ENCODE results near the gene GLIPR1L2. TPM values are rescaled to one million over a fixed set of nuclear protein-coding genes. Genes with fewer than 3 reads are reported as not detected.
"Not testable (repeated sequence)": the region's sequence is repeated elsewhere in the genome, so short reads cannot be mapped to it uniquely, and the experiment has no call there.

GLIPR1L2 gene
- total RNA-seq, 2 donors from 2014 or later = 0.58 TPM; not detected in 1

DNA sequence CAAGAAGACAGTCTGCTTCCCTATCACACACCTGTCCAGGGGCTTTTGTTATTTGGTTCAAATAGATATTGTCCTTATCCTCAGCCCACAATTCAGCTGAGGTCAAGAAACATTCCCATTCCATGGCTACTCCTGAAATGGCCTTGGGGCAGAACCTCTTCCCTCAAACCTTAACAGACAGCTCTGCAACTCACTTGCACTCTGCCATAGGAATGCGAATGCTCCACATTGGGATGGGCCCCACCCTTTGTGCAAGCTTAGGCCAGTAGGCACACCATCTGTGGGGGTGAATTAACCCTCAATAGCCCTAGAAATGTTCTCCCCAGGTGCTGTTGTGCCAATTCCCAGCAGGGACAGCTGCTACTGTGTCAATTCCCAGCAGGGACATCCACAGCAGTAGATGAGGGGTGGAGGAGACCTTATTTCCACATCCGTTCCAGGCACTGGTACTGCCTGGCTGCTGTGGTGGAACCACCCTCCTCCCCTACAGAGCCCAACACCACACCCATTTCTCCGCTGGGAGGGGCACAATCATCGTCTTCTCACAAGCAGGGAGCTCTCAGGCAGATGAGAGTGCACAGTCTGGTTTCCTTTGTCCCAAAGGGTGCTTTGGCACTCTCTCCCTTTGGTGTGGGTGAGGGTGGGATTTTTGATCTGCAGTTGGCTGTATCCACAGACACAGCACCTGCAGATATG is 47.3 kb downstream of the GLIPR1L2 start:
- 89% methylated on average over 4 of the region's 4 CpGs; no CpG with 5 or more reads in 1 of the 2 experiments for WGBS, 2 experiments (ENCODE audit: insufficient coverage in 1 of 2, insufficient read length in 1 of 2)
- Mint-ChIP-seq H3K4me1 (no peaks in the 10 kb centered on the region), H3K9me3 (peaks cover 38% of the 10 kb centered on the region), H3K36me3 (ENCODE audit: low read depth) (peaks cover 4% of the 10 kb centered on the region), H3K27me3 (ENCODE audit: insufficient read depth) (no peaks in the 10 kb centered on the region), H3K27ac (no peak overlapping the region), H3K4me3 (no peak overlapping the region)
- no peak overlapping the region for H3K4me3 ChIP-seq (ENCODE audit: low read length)
- no peaks in the 10 kb centered on the region for H3K4me1 ChIP-seq (ENCODE audit: control insufficient read depth, insufficient read depth, low read length)
- TF ChIP-seq, protein P1, sequence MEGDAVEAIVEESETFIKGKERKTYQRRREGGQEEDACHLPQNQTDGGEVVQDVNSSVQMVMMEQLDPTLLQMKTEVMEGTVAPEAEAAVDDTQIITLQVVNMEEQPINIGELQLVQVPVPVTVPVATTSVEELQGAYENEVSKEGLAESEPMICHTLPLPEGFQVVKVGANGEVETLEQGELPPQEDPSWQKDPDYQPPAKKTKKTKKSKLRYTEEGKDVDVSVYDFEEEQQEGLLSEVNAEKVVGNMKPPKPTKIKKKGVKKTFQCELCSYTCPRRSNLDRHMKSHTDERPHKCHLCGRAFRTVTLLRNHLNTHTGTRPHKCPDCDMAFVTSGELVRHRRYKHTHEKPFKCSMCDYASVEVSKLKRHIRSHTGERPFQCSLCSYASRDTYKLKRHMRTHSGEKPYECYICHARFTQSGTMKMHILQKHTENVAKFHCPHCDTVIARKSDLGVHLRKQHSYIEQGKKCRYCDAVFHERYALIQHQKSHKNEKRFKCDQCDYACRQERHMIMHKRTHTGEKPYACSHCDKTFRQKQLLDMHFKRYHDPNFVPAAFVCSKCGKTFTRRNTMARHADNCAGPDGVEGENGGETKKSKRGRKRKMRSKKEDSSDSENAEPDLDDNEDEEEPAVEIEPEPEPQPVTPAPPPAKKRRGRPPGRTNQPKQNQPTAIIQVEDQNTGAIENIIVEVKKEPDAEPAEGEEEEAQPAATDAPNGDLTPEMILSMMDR (conservative IDR thresholded peaks at IDR 0.05) = no peak
- no peaks in the 10 kb centered on the region for H3K36me3 ChIP-seq (ENCODE audit: control insufficient read depth, insufficient read depth, low read length)
- H3K27ac ChIP-seq (ENCODE audit: low read depth, low read length) = no peak overlapping the region
- H3K9me3 ChIP-seq (ENCODE audit: control insufficient read depth, low read length) = peaks cover 4% of the 10 kb centered on the region
- no peaks in the 10 kb centered on the region for H3K27me3 ChIP-seq (ENCODE audit: control insufficient read depth, insufficient read depth, low read length, poor library complexity, severe bottlenecking)
- DNase-seq = peak; percentile 48
- no peak overlapping the region for H3K9ac ChIP-seq (ENCODE audit: extremely low read depth, low read length, poor library complexity, severe bottlenecking)

GRCh38 chr12:75439048-75439447 is 48.2 kb downstream of the GLIPR1L2 start:
- WGBS, 2 experiments (ENCODE audit: insufficient coverage in 1 of 2, insufficient read length in 1 of 2) = 90% methylated on average over 2 of the region's 2 CpGs
- no peak overlapping the region for H3K9ac ChIP-seq (ENCODE audit: extremely low read depth, low read length, poor library complexity, severe bottlenecking)
- H3K36me3 ChIP-seq (ENCODE audit: control insufficient read depth, insufficient read depth, low read length) = no peaks in the 10 kb centered on the region
- H3K27ac ChIP-seq (ENCODE audit: low read depth, low read length) = no peak overlapping the region
- peaks cover 35% of the 10 kb centered on the region for H3K9me3 Mint-ChIP-seq
- TF ChIP-seq, protein P1 (conservative IDR thresholded peaks at IDR 0.05) = no peak
- no peaks in the 10 kb centered on the region for H3K4me1 ChIP-seq (ENCODE audit: control insufficient read depth, insufficient read depth, low read length)
- H3K4me3 ChIP-seq (ENCODE audit: low read length) = no peak overlapping the region
- peaks cover 4% of the 10 kb centered on the region for H3K9me3 ChIP-seq (ENCODE audit: control insufficient read depth, low read length)
- no peaks in the 10 kb centered on the region for H3K27me3 Mint-ChIP-seq (ENCODE audit: insufficient read depth)
- no peaks in the 10 kb centered on the region for H3K4me1 Mint-ChIP-seq
- H3K27ac Mint-ChIP-seq = no peak overlapping the region
- peaks cover 4% of the 10 kb centered on the region for H3K36me3 Mint-ChIP-seq (ENCODE audit: low read depth)
- H3K27me3 ChIP-seq (ENCODE audit: control insufficient read depth, insufficient read depth, low read length, poor library complexity, severe bottlenecking) = no peaks in the 10 kb centered on the region
- no peak for DNase-seq
- H3K4me3 Mint-ChIP-seq = no peak overlapping the region

GRCh38 chr12:75439930-75440329 is 49.0 kb downstream of the GLIPR1L2 start:
- no peak overlapping the region for H3K9ac ChIP-seq (ENCODE audit: extremely low read depth, low read length, poor library complexity, severe bottlenecking)
- Mint-ChIP-seq H3K27ac (no peak overlapping the region), H3K36me3 (ENCODE audit: low read depth) (peaks cover 4% of the 10 kb centered on the region), H3K4me3 (no peak overlapping the region), H3K4me1 (no peaks in the 10 kb centered on the region), H3K9me3 (peaks cover 29% of the 10 kb centered on the region), H3K27me3 (ENCODE audit: insufficient read depth) (no peaks in the 10 kb centered on the region)
- no peak overlapping the region for H3K27ac ChIP-seq (ENCODE audit: low read depth, low read length)
- H3K36me3 ChIP-seq (ENCODE audit: control insufficient read depth, insufficient read depth, low read length) = no peaks in the 10 kb centered on the region
- no peaks in the 10 kb centered on the region for H3K9me3 ChIP-seq (ENCODE audit: control insufficient read depth, low read length)
- no peaks in the 10 kb centered on the region for H3K4me1 ChIP-seq (ENCODE audit: control insufficient read depth, insufficient read depth, low read length)
- H3K4me3 ChIP-seq (ENCODE audit: low read length) = no peak overlapping the region
- TF ChIP-seq, protein P1 (conservative IDR thresholded peaks at IDR 0.05) = no peak
- no peaks in the 10 kb centered on the region for H3K27me3 ChIP-seq (ENCODE audit: control insufficient read depth, insufficient read depth, low read length, poor library complexity, severe bottlenecking)
- DNase-seq = no peak

GRCh38 chr12:75441687-75442449 is 51.0 kb downstream of the GLIPR1L2 start:
- 88 to 93% methylated on average over 3 to 4 of the region's 4 CpGs for WGBS, 2 experiments (ENCODE audit: insufficient coverage in 1 of 2, insufficient read length in 1 of 2)
- not testable (repeated sequence) for H3K27ac Mint-ChIP-seq; H3K36me3 ChIP-seq (ENCODE audit: control insufficient read depth, insufficient read depth, low read length); DNase-seq; H3K9me3 ChIP-seq (ENCODE audit: control insufficient read depth, low read length); H3K9ac ChIP-seq (ENCODE audit: extremely low read depth, low read length, poor library complexity, severe bottlenecking); H3K4me1 Mint-ChIP-seq; H3K36me3 Mint-ChIP-seq (ENCODE audit: low read depth); H3K4me1 ChIP-seq (ENCODE audit: control insufficient read depth, insufficient read depth, low read length); H3K27ac ChIP-seq (ENCODE audit: low read depth, low read length); H3K4me3 ChIP-seq (ENCODE audit: low read length); H3K4me3 Mint-ChIP-seq; H3K27me3 Mint-ChIP-seq (ENCODE audit: insufficient read depth); H3K27me3 ChIP-seq (ENCODE audit: control insufficient read depth, insufficient read depth, low read length, poor library complexity, severe bottlenecking)
- peaks cover 20% of the 10 kb centered on the region for H3K9me3 Mint-ChIP-seq

GRCh38 chr12:75442454-75442853 is 51.6 kb downstream of the GLIPR1L2 start:
- not testable (repeated sequence) for H3K4me3 Mint-ChIP-seq; H3K9ac ChIP-seq (ENCODE audit: extremely low read depth, low read length, poor library complexity, severe bottlenecking); H3K4me3 ChIP-seq (ENCODE audit: low read length); H3K36me3 ChIP-seq (ENCODE audit: control insufficient read depth, insufficient read depth, low read length); H3K36me3 Mint-ChIP-seq (ENCODE audit: low read depth); H3K9me3 ChIP-seq (ENCODE audit: control insufficient read depth, low read length); H3K27me3 ChIP-seq (ENCODE audit: control insufficient read depth, insufficient read depth, low read length, poor library complexity, severe bottlenecking); H3K27ac ChIP-seq (ENCODE audit: low read depth, low read length); H3K4me1 Mint-ChIP-seq; H3K27me3 Mint-ChIP-seq (ENCODE audit: insufficient read depth); H3K27ac Mint-ChIP-seq; H3K4me1 ChIP-seq (ENCODE audit: control insufficient read depth, insufficient read depth, low read length); DNase-seq
- WGBS, 2 experiments (ENCODE audit: insufficient coverage in 1 of 2, insufficient read length in 1 of 2) = 44 to 100% methylated on average over 1 to 2 of the region's 3 CpGs
- peaks cover 16% of the 10 kb centered on the region for H3K9me3 Mint-ChIP-seq
